Activated T-helper 9 cell treated with anti-CD3 and anti-CD28 coated beads, Interleukin-2, amount 50 U/mL, for 16 hours (primary cell): ENCODE results near the gene MYMX.
"Not testable (repeated sequence)": the region's sequence is repeated elsewhere in the genome, so short reads cannot be mapped to it uniquely, and the experiment has no call there.

ENCODE experiments used
- DNase-seq: peaks from one replicate; pipeline ENCODE4 v3.0.0-alpha.2; 2020; ENCODE audit warnings: low read depth

Gene MYMX

GRCh38 chr6:44186635-44187025 is 30.1 kb upstream of the MYMX start:
- DNase-seq: no peak

GRCh38 chr6:44188819-44189218 is 27.9 kb upstream of the MYMX start:
- no peak for DNase-seq

GRCh38 chr6:44189257-44189656 is 27.5 kb upstream of the MYMX start:
- no peak for DNase-seq

- DNase-seq: no peak
Observed at GRCh38 chr6:44190715-44191114, 26.0 kb upstream of the MYMX start.

- DNase-seq: no peak
Observed at GRCh38 chr6:44192428-44193041, 24.2 kb upstream of the MYMX start.

- DNase-seq: no peak
Observed at GRCh38 chr6:44193307-44193910, 23.3 kb upstream of the MYMX start.

GRCh38 chr6:44194326-44194725 is 22.4 kb upstream of the MYMX start:
- DNase-seq: no peak

GRCh38 chr6:44196351-44196750 is 20.4 kb upstream of the MYMX start:
- not testable (repeated sequence) for DNase-seq

- DNase-seq: no peak
Observed at GRCh38 chr6:44198684-44199083, 18.0 kb upstream of the MYMX start.

- DNase-seq: no peak
Observed at GRCh38 chr6:44199883-44200282, 16.8 kb upstream of the MYMX start.

- DNase-seq: no peak
Observed at GRCh38 chr6:44201200-44201599, 15.5 kb upstream of the MYMX start.

- no peak for DNase-seq
Observed at GRCh38 chr6:44201638-44202303, 15.0 kb upstream of the MYMX start.

- DNase-seq: no peak
Observed at GRCh38 chr6:44202332-44202971, 14.3 kb upstream of the MYMX start.

GRCh38 chr6:44202972-44203750 is 13.6 kb upstream of the MYMX start:
- no peak for DNase-seq

GRCh38 chr6:44203955-44204354 is 12.8 kb upstream of the MYMX start:
- no peak for DNase-seq

GRCh38 chr6:44207966-44208365 is 8.8 kb upstream of the MYMX start:
- DNase-seq: no peak

- DNase-seq: no peak
Observed at GRCh38 chr6:44211284-44211683, 5.4 kb upstream of the MYMX start.

- DNase-seq: no peak
Observed at GRCh38 chr6:44214307-44214706, 2.4 kb upstream of the MYMX start.

- DNase-seq: no peak
Observed at GRCh38 chr6:44217332-44218143, 812 bp downstream of the MYMX start.

GRCh38 chr6:44219053-44219814 is 2.5 kb downstream of the MYMX start:
- no peak for DNase-seq
